Peyer's patch (tissue), 4 donors: ENCODE measurements around the gene GYG2.

Experiments
- CTCF ChIP-seq, 6 experiments: fragments of 450-650 bp in 4 of 6; fragments of 200-600 bp in 2 of 6; sonication (generic) in 1 of 6; IDR thresholded peaks; one replicate each; pipeline ENCODE4 v1.5.1; 2017 to 2019; ENCODE audit warnings: antibody characterized with exemption in 6 of 6, mild to moderate bottlenecking in 3 of 6, moderate library complexity in 1 of 6
- POLR2A ChIP-seq, 2 donors: fragments of 450-650 bp; IDR thresholded peaks; one replicate each; pipeline ENCODE4 v1.5.1; 2017; ENCODE audit warnings: antibody characterized with exemption in 2 of 2, mild to moderate bottlenecking in 2 of 2, moderate library complexity in 2 of 2

GRCh38 chrX:2874222-2875135 lies 45.7 kb downstream of the GYG2 start:
- TF ChIP-seq CTCF (IDR thresholded peaks at IDR 0.05) (no peak), POLR2A (IDR thresholded peaks at IDR 0.05) (no peak)
